HepG2 (cell line): ENCODE measurements around the gene CREBBP. TPM values are rescaled to one million over a fixed set of nuclear protein-coding genes. Genes with fewer than 3 reads are reported as not detected.
A peak's percentile ranks its signal among the peaks of the same experiment; 100 is the strongest.

Experiments used
- ATAC-seq: fragments of 200-7000 bp; cut with Tn5 transposase; 3 replicates; pipeline ENCODE4 v1.9.1; 2020; ENCODE audit warnings: mild to moderate bottlenecking, moderate library complexity
- BruUV-seq: library from RNA; stranded (reverse); fragments of 400-500 nt; replicated peaks from 2 replicates; lab custom pipeline; 2021; lab: Mats Ljungman, UMichigan
- CTCF ChIA-PET: fragments of 300-600 bp; formaldehyde crosslinking; extraction: SDS; loops from one replicate; lab custom pipeline; 2021; ENCODE audit warnings: low total read pairs, inconsistent platforms, low intra/inter-chr PET ratio; lab: Yijun Ruan, JAX
- POLR2A ChIA-PET: fragments of 350-600 bp; sonication (Branson Sonifier 250); formaldehyde crosslinking; loops from one replicate; lab custom pipeline; 2020; ENCODE audit warnings: antibody characterized with exemption, inconsistent platforms; lab: Yijun Ruan, JAX
- DNase-seq: peaks from one replicate; pipeline ENCODE4 v3.0.0-alpha.2; 2015; ENCODE audit warnings: low spot score
- FAIRE-seq: peaks from 3 replicates; lab custom pipeline; 2011; peaks lifted over from hg19 to GRCh38; lab: Jason Lieb, UNC
- H2AFZ ChIP-seq: one replicate; pipeline ENCODE4 v1.6.1; 2011; ENCODE audit warnings: low read length, inconsistent platforms
- H3K27ac ChIP-seq: fragments of 300-600 bp; 3 replicates; pipeline ENCODE4 v1.8.0; 2011; ENCODE audit warnings: mixed run types, mild to moderate bottlenecking, mixed read lengths, low read length, inconsistent platforms; ENCODE audit not compliant: insufficient read depth; ENCODE audit errors: extremely low read length
- H3K27me3 ChIP-seq, 2 experiments: fragments of 200-600 bp in 1 of 2; 2 replicates in 1 of 2; 3 replicates in 1 of 2; pipeline versions ENCODE4 v1.6.0 to v1.8.0; 2011; ENCODE audit warnings: low read length in 2 of 2, mild to moderate bottlenecking in 2 of 2, moderate library complexity in 2 of 2, inconsistent platforms in 1 of 2; ENCODE audit not compliant: insufficient read depth in 2 of 2, control insufficient read depth in 1 of 2
- H3K36me3 ChIP-seq, 2 experiments: fragments of 200-600 bp in 1 of 2; replicated peaks in 1 of 2; 2 replicates in 1 of 2; 3 replicates in 1 of 2; pipeline versions ENCODE4 v1.5.1 to v1.8.0; 2011; ENCODE audit warnings: low read length in 2 of 2, inconsistent platforms in 1 of 2; ENCODE audit not compliant: insufficient read depth in 2 of 2, control insufficient read depth in 1 of 2
- H3K4me1 ChIP-seq: 2 replicates; pipeline ENCODE4 v1.5.1; 2012; ENCODE audit warnings: low read length, inconsistent platforms; ENCODE audit not compliant: insufficient read depth
- H3K4me2 ChIP-seq: 2 replicates; pipeline ENCODE4 v1.6.0; 2011; ENCODE audit warnings: low read depth, low read length, inconsistent platforms
- H3K4me3 ChIP-seq, 3 experiments: fragments of 200-600 bp in 1 of 3; sonication (generic), shearing (Covaris generic) in 1 of 3; replicated peaks in 1 of 3; 2 replicates each; pipeline ENCODE4 v1.5.1; 2011 to 2016; ENCODE audit warnings: low read length in 3 of 3, inconsistent platforms in 2 of 3, low read depth in 2 of 3, mild to moderate bottlenecking in 2 of 3, control low read depth in 1 of 3, mixed read lengths in 1 of 3; ENCODE audit not compliant: insufficient read depth in 1 of 3
- H3K79me2 ChIP-seq: one replicate; pipeline ENCODE4 v1.6.1; 2011; ENCODE audit warnings: low read length, inconsistent platforms; ENCODE audit not compliant: insufficient read depth
- H3K9ac ChIP-seq: 2 replicates; pipeline ENCODE4 v1.6.0; 2011; ENCODE audit warnings: mild to moderate bottlenecking, low read depth, low read length, inconsistent platforms; ENCODE audit not compliant: insufficient read depth
- H3K9me3 ChIP-seq: 2 replicates; pipeline ENCODE4 v1.5.1; 2012; ENCODE audit warnings: mild to moderate bottlenecking, low read length
- H4K20me1 ChIP-seq: 2 replicates; pipeline ENCODE4 v1.6.0; 2011; ENCODE audit warnings: inconsistent platforms, mild to moderate bottlenecking, low read length, moderate library complexity; ENCODE audit not compliant: insufficient read depth
- AGO2 ChIP-seq: fragments of 200-400 bp; formaldehyde crosslinking; optimal IDR thresholded peaks from 2 replicates; pipeline ENCODE3; 2017; ENCODE audit warnings: mild to moderate bottlenecking, low read depth, low read length, moderate library complexity
- ETV6 ChIP-seq: sonication (generic); formaldehyde crosslinking; conservative IDR thresholded peaks from 2 replicates; pipeline ENCODE4 v1.4.0; 2020; ENCODE audit warnings: missing genetic modification reagents
- IKZF5 ChIP-seq: IDR thresholded peaks from 2 replicates; pipeline ENCODE4 v1.6.1; 2018; ENCODE audit warnings: missing genetic modification reagents, mild to moderate bottlenecking, missing compliant biosample characterization
- PAWR ChIP-seq: sonication (generic); formaldehyde crosslinking; IDR thresholded peaks from 2 replicates; pipeline ENCODE4 v1.4.0; 2020; ENCODE audit warnings: missing genetic modification reagents, mild to moderate bottlenecking, borderline replicate concordance
- TARDBP ChIP-seq: sonication (generic); formaldehyde crosslinking; IDR thresholded peaks from 2 replicates; pipeline ENCODE4 v1.8.0; 2022; ENCODE audit warnings: mild to moderate bottlenecking, missing genetic modification reagents
- ZBTB33 ChIP-seq: sonication (generic); formaldehyde crosslinking; IDR thresholded peaks from 2 replicates; pipeline ENCODE4 v1.4.0; 2020; ENCODE audit warnings: missing genetic modification reagents
- WGBS: methylation state at CpG from one replicate; pipeline ENCODE4 v1.1.6; 2017; ENCODE audit warnings: low lambda C conversion rate; 5-methylcytosine and 5-hydroxymethylcytosine counted together
- in situ Hi-C: cut with HindIII; loops from 2 replicates; pipeline ENCODE4 v1.10.0; 2017; ENCODE audit warnings: low pct_unique_long_range_greater_than_20kb; ENCODE audit not compliant: extremely low pct_ligation_motif_present
- intact Hi-C: fragments of 100-400 bp; cut with micrococcal nuclease; formaldehyde crosslinking; loops from one replicate; pipeline ENCODE4 v1.10.0; 2022; ENCODE audit not compliant: unreplicated experiment
- polyA plus RNA-seq, 8 experiments: library from polyadenylated mRNA; depleted of rRNA in 3 of 8; stranded (reverse) in 7 of 8; unstranded in 1 of 8; fragments of >200 nt; fragmentation: Illumina TruSeq in 4 of 8; extraction: Trizol in 4 of 8; gene quantifications; 2 replicates each; pipeline versions ENCODE4 v1.2.1 to v1.2.3, GENCODE V29; 2011 to 2016; ENCODE audit warnings: low read depth in 4 of 8, missing spikeins in 1 of 8, mixed read lengths in 1 of 8; ENCODE audit not compliant: insufficient read depth in 1 of 8
- total RNA-seq, 5 experiments: library from RNA; depleted of rRNA; stranded (reverse); fragments of >200 nt; fragmentation: Illumina TruSeq; extraction: Trizol; gene quantifications; 2 replicates each; pipeline ENCODE4 v1.2.3, GENCODE V29; 2016; ENCODE audit warnings: low read depth in 1 of 5

Gene CREBBP
- total and polyA plus RNA-seq, 2 of the 13 experiments (the other 11 are each of a cell fraction or from before 2014, with no cell fraction given): 5.3 to 10.4 TPM

- no peak; the same call in 2 of the 3 replicates for ATAC-seq
- POLR2A ChIA-PET: interaction anchor here (1.4 kb wide), 1 partner anchor 17 kb away, joined by 3 read pairs; the partner anchor contains the start of gene TRAP1
Observed at GRCh38 chr16:3734758-3735221, 145.7 kb downstream of the CREBBP start.

GRCh38 chr16:3734084-3734757, 146.3 kb downstream of the CREBBP start:
- intact Hi-C loops: no loop called here
- ATAC-seq (no peak), DNase-seq (no peak), FAIRE-seq (no peak)
- Histone ChIP-seq H2AFZ (no peak overlapping the region), H3K9ac (no peak overlapping the region), H3K4me2 (no peak overlapping the region), H4K20me1 (no peaks in the 10 kb centered on the region), H3K4me1 (0 out of 2 replicates have a peak, but pooled peaks cover 7% of the 10 kb centered on the region), H3K27me3 (no peaks in the 10 kb centered on the region), H3K27ac (no peak overlapping the region), H3K9me3 (no peaks in the 10 kb centered on the region), H3K4me3 (no peak overlapping the region), H3K36me3 (peaks cover 40 to 78% of the 10 kb centered on the region in 2 experiments), H3K79me2 (no peaks in the 10 kb centered on the region)
- ChIA-PET CTCF (no interaction called here), POLR2A (interaction anchor here (1.4 kb wide), 1 partner anchor 17 kb away, joined by 3 read pairs; the partner anchor contains the start of gene TRAP1)
- WGBS: 95% methylated on average over 16 of the region's 27 CpGs
- no TSS peak for BruUV-seq
- TF ChIP-seq PAWR (CRISPR knock-in tag): no peak
- TF ChIP-seq ETV6 (CRISPR knock-in tag): no peak
- no peak for TF ChIP-seq TARDBP
- TF ChIP-seq ZBTB33 (CRISPR knock-in tag): peak; percentile 35; the same call in 1 of the 2 replicates
- in situ Hi-C loops: no loop called here

More at GRCh38 chr16:3734758-3735221, 145.7 kb downstream of the CREBBP start:
- Histone ChIP-seq H3K79me2 (no peaks in the 10 kb centered on the region), H2AFZ (no peak overlapping the region), H3K9me3 (no peaks in the 10 kb centered on the region), H3K4me2 (no peak overlapping the region), H4K20me1 (no peaks in the 10 kb centered on the region), H3K27me3 (no peaks in the 10 kb centered on the region), H3K36me3 (peaks cover 38 to 78% of the 10 kb centered on the region in 2 experiments), H3K9ac (no peak overlapping the region), H3K27ac (no peak overlapping the region), H3K4me3 (no peak overlapping the region), H3K4me1 (0 out of 2 replicates have a peak, but pooled peaks cover 7% of the 10 kb centered on the region)
- TF ChIP-seq AGO2 (peak; percentile 64), IKZF5 (CRISPR knock-in tag) (no peak)
- intact Hi-C loops: no loop called here
- in situ Hi-C loops: no loop called here
- no TSS peak for BruUV-seq
- CTCF ChIA-PET: no interaction called here
- DNase-seq (no peak), FAIRE-seq (no peak)
- 98% methylated on average over 19 of the region's 25 CpGs for WGBS
